ENCODE results near the gene PRKN. TPM values are rescaled to one million over a fixed set of nuclear protein-coding genes. Genes with fewer than 3 reads are reported as not detected.
A peak's percentile ranks its signal among the peaks of the same experiment; 100 is the strongest.

PRKN gene
- total RNA-seq, 1 experiment from 2014 or later = 0.34 TPM

DNA sequence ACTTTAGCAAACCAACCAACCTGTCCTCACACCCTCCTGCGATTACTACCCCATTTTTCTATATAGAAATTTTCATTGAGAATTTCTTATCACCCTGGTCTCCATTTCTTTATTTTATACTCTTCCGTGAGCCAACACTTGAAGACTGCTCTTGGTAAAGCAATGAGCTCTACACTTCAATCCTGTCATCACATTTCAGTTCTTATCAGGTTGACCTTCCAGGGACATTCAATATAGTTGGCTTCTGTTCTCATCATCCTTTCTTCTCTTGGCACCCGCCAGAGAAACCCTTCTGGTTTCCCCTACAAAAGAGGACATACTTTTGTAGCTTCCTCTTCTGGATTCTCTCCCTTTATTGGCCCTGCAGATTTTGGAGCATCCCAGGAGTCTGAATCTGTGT lies 279.3 kb downstream of the PRKN start:
- Histone ChIP-seq H3K4me1 (no peaks in the 10 kb centered on the region), H3K4me3 (ENCODE audit: low read depth, low read length) (no peak overlapping the region), H3K9me3 (no peaks in the 10 kb centered on the region), H3K27me3 (replicated peaks; ENCODE audit: control insufficient read depth, insufficient read depth, low read length) (no peaks in the 10 kb centered on the region), H3K36me3 (ENCODE audit: control insufficient read depth, insufficient read depth, low read length) (no peaks in the 10 kb centered on the region)
- H3K4me1 Mint-ChIP-seq (ENCODE audit: low read depth, unreplicated experiment) = no peaks in the 10 kb centered on the region
- intact Hi-C loops (cut with micrococcal nuclease; ENCODE audit: unreplicated experiment) = no loop called here
- CTCF ChIA-PET = no interaction called here
- H3K9me3 Mint-ChIP-seq (ENCODE audit: unreplicated experiment) = no peaks in the 10 kb centered on the region
- H3K27ac Mint-ChIP-seq (ENCODE audit: unreplicated experiment) = no peak overlapping the region
- TF ChIP-seq, protein P1, sequence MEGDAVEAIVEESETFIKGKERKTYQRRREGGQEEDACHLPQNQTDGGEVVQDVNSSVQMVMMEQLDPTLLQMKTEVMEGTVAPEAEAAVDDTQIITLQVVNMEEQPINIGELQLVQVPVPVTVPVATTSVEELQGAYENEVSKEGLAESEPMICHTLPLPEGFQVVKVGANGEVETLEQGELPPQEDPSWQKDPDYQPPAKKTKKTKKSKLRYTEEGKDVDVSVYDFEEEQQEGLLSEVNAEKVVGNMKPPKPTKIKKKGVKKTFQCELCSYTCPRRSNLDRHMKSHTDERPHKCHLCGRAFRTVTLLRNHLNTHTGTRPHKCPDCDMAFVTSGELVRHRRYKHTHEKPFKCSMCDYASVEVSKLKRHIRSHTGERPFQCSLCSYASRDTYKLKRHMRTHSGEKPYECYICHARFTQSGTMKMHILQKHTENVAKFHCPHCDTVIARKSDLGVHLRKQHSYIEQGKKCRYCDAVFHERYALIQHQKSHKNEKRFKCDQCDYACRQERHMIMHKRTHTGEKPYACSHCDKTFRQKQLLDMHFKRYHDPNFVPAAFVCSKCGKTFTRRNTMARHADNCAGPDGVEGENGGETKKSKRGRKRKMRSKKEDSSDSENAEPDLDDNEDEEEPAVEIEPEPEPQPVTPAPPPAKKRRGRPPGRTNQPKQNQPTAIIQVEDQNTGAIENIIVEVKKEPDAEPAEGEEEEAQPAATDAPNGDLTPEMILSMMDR (IDR thresholded peaks at IDR 0.05; ENCODE audit: insufficient read depth in 1 of 2, low read depth in 1 of 2, low read length in 1 of 2, severe bottlenecking in 1 of 2, unreplicated experiment in 1 of 2) = no peak
- H3K36me3 Mint-ChIP-seq (ENCODE audit: insufficient read depth, unreplicated experiment) = no peaks in the 10 kb centered on the region
- POLR2A ChIA-PET = no interaction called here
- no peak overlapping the region for H3K4me3 Mint-ChIP-seq (ENCODE audit: unreplicated experiment)
- peaks cover 9% of the 10 kb centered on the region for H3K27me3 Mint-ChIP-seq (ENCODE audit: insufficient read depth, unreplicated experiment)
- BruUV-seq (replicated peaks) = no TSS peak
- no peak for DNase-seq

DNA sequence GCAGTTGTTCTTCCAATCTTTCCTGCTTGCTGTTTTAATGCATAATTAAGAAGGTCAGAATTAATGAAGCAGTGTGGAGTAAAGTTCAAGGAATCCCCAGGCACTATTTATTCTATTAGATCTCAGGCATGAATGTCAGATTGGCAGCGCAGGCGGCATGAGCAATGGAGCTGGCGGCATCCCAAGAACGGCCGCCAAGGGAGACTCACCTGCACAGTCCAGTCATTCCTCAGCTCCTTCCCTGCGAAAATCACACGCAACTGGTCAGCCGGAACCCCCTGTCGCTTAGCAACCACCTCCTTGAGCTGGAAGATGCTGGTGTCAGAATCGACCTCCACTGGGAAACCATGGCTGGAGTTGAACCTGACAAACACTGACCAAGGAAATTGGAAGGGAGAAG lies 284.5 kb downstream of the PRKN start:
- no peaks in the 10 kb centered on the region for H3K27me3 ChIP-seq (replicated peaks; ENCODE audit: control insufficient read depth, insufficient read depth, low read length)
- no peaks in the 10 kb centered on the region for H3K4me1 ChIP-seq
- no TSS peak for BruUV-seq (replicated peaks)
- intact Hi-C loops (cut with micrococcal nuclease; ENCODE audit: unreplicated experiment) = loop anchor here (2.0 kb wide), 1 partner anchor 294 kb away; no protein-coding TSS in a partner anchor
- CTCF ChIA-PET = no interaction called here
- Mint-ChIP-seq H3K36me3 (ENCODE audit: insufficient read depth, unreplicated experiment) (no peaks in the 10 kb centered on the region), H3K27ac (ENCODE audit: unreplicated experiment) (no peak overlapping the region), H3K4me1 (ENCODE audit: low read depth, unreplicated experiment) (no peaks in the 10 kb centered on the region), H3K9me3 (ENCODE audit: unreplicated experiment) (no peaks in the 10 kb centered on the region), H3K27me3 (ENCODE audit: insufficient read depth, unreplicated experiment) (peaks cover 15% of the 10 kb centered on the region), H3K4me3 (ENCODE audit: unreplicated experiment) (no peak overlapping the region)
- POLR2A ChIA-PET = no interaction called here
- H3K36me3 ChIP-seq (ENCODE audit: control insufficient read depth, insufficient read depth, low read length) = no peaks in the 10 kb centered on the region
- H3K4me3 ChIP-seq (ENCODE audit: low read depth, low read length) = no peak overlapping the region
- TF ChIP-seq, protein P1 (IDR thresholded peaks at IDR 0.05; ENCODE audit: insufficient read depth in 1 of 2, low read depth in 1 of 2, low read length in 1 of 2, severe bottlenecking in 1 of 2, unreplicated experiment in 1 of 2) = no peak
- H3K9me3 ChIP-seq = no peaks in the 10 kb centered on the region
- DNase-seq = no peak

DNA sequence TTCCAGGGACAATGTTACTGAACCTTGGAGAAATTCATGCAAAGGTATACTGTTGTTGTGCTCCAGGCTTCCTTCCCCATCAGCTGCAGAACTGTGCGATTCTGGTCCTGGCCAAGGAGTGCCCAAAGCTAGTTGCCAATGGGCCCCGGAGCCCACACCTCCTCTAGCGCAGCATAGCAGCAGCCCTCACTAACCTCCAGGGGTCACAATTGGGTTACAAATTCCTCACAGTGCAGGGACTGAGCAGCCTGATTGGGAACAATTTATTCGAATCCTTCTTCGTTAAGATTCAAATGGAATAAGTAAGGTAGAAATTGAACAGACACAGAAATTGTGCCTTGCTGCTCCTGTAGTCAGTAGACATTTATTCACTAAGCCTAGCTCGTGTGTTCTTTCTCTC lies 284.9 kb downstream of the PRKN start:
- no peaks in the 10 kb centered on the region for H3K4me1 ChIP-seq
- H3K27me3 ChIP-seq (replicated peaks; ENCODE audit: control insufficient read depth, insufficient read depth, low read length) = no peaks in the 10 kb centered on the region
- intact Hi-C loops (cut with micrococcal nuclease; ENCODE audit: unreplicated experiment) = loop anchor here (2.0 kb wide), 1 partner anchor 294 kb away; no protein-coding TSS in a partner anchor
- Mint-ChIP-seq H3K4me3 (ENCODE audit: unreplicated experiment) (no peak overlapping the region), H3K9me3 (ENCODE audit: unreplicated experiment) (no peaks in the 10 kb centered on the region), H3K27me3 (ENCODE audit: insufficient read depth, unreplicated experiment) (peaks cover 15% of the 10 kb centered on the region), H3K4me1 (ENCODE audit: low read depth, unreplicated experiment) (no peaks in the 10 kb centered on the region), H3K27ac (ENCODE audit: unreplicated experiment) (no peak overlapping the region), H3K36me3 (ENCODE audit: insufficient read depth, unreplicated experiment) (no peaks in the 10 kb centered on the region)
- H3K9me3 ChIP-seq = no peaks in the 10 kb centered on the region
- peak in 1 of 2 experiments; percentile 35 for DNase-seq
- TF ChIP-seq, protein P1 (IDR thresholded peaks at IDR 0.05; ENCODE audit: insufficient read depth in 1 of 2, low read depth in 1 of 2, low read length in 1 of 2, severe bottlenecking in 1 of 2, unreplicated experiment in 1 of 2) = peak in 1 of 2 experiments; percentile 38
- H3K36me3 ChIP-seq (ENCODE audit: control insufficient read depth, insufficient read depth, low read length) = no peaks in the 10 kb centered on the region
- H3K4me3 ChIP-seq (ENCODE audit: low read depth, low read length) = no peak overlapping the region
- BruUV-seq (replicated peaks) = no TSS peak
- ChIA-PET POLR2A (no interaction called here), CTCF (no interaction called here)
